ENCODE data around the gene ADARB2. TPM values are rescaled to one million over a fixed set of nuclear protein-coding genes. Genes with fewer than 3 reads are reported as not detected.

Gene ADARB2
- polyA plus RNA-seq, 3 donors, result not detected

- H3K36me3 Mint-ChIP-seq, result no peaks in the 10 kb centered on the region
- intact Hi-C loops (cut with micrococcal nuclease), result no loop called here
- Histone ChIP-seq H3K4me2 (replicated peaks; ENCODE audit: extremely low read depth, low read length, poor library complexity, severe bottlenecking) (no peak overlapping the region), H3K4me1 (ENCODE audit: control insufficient read depth in 1 of 2, insufficient read depth in 2 of 2, low read length in 2 of 2) (no peaks in the 10 kb centered on the region), H2AFZ (ENCODE audit: insufficient read depth, low read depth, low read length, poor library complexity, severe bottlenecking) (no peak overlapping the region), H3K9ac (ENCODE audit: insufficient read depth, low read length, poor library complexity, severe bottlenecking) (no peak overlapping the region), H3K4me3 (replicated peaks in 1 of 3; ENCODE audit: low read depth in 2 of 3, low read length in 3 of 3) (no peak overlapping the region), H3K9me3 (replicated peaks in 1 of 2; ENCODE audit: control insufficient read depth in 1 of 2, insufficient read depth in 1 of 2, low read length in 2 of 2) (no peaks in the 10 kb centered on the region), H3K79me2 (ENCODE audit: insufficient read depth, low read length) (no peaks in the 10 kb centered on the region), H3K27ac (ENCODE audit: low read depth in 1 of 2, low read length in 2 of 2) (no peak overlapping the region), H4K20me1 (ENCODE audit: insufficient read depth, low read length) (no peaks in the 10 kb centered on the region), H3K27me3 (ENCODE audit: control insufficient read depth in 2 of 2, insufficient read depth in 2 of 2, low read length in 2 of 2) (no peaks in the 10 kb centered on the region), H3K36me3 (replicated peaks in 1 of 2; ENCODE audit: control insufficient read depth in 1 of 2, insufficient read depth in 2 of 2, low read length in 2 of 2) (no peaks in the 10 kb centered on the region)
- TF ChIP-seq, protein P1, sequence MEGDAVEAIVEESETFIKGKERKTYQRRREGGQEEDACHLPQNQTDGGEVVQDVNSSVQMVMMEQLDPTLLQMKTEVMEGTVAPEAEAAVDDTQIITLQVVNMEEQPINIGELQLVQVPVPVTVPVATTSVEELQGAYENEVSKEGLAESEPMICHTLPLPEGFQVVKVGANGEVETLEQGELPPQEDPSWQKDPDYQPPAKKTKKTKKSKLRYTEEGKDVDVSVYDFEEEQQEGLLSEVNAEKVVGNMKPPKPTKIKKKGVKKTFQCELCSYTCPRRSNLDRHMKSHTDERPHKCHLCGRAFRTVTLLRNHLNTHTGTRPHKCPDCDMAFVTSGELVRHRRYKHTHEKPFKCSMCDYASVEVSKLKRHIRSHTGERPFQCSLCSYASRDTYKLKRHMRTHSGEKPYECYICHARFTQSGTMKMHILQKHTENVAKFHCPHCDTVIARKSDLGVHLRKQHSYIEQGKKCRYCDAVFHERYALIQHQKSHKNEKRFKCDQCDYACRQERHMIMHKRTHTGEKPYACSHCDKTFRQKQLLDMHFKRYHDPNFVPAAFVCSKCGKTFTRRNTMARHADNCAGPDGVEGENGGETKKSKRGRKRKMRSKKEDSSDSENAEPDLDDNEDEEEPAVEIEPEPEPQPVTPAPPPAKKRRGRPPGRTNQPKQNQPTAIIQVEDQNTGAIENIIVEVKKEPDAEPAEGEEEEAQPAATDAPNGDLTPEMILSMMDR (IDR thresholded peaks at IDR 0.05), result no peak
- no peak for DNase-seq
- no peak overlapping the region for H3K27ac Mint-ChIP-seq
- H3K4me1 Mint-ChIP-seq, result no peaks in the 10 kb centered on the region
- H3K27me3 Mint-ChIP-seq (ENCODE audit: low read depth in 3 of 3), result peaks cover 0 to 2% (median 0%) of the 10 kb centered on the region in 3 donors
- H3K4me3 Mint-ChIP-seq, result no peak overlapping the region
- no peaks in the 10 kb centered on the region for H3K9me3 Mint-ChIP-seq
- 94% methylated on average over 7 of the region's 8 CpGs for whole genome bisulfite sequencing (ENCODE audit: insufficient coverage)
Measured at GRCh38 chr10:1393481-1393880, 343.8 kb downstream of the ADARB2 start.

- peaks cover 0 to 2% (median 0%) of the 10 kb centered on the region in 3 donors for H3K27me3 Mint-ChIP-seq (ENCODE audit: low read depth in 3 of 3)
- Histone ChIP-seq H3K4me1 (ENCODE audit: control insufficient read depth in 1 of 2, insufficient read depth in 2 of 2, low read length in 2 of 2) (no peaks in the 10 kb centered on the region), H3K9me3 (replicated peaks in 1 of 2; ENCODE audit: control insufficient read depth in 1 of 2, insufficient read depth in 1 of 2, low read length in 2 of 2) (no peaks in the 10 kb centered on the region), H3K9ac (ENCODE audit: insufficient read depth, low read length, poor library complexity, severe bottlenecking) (no peak overlapping the region), H3K36me3 (replicated peaks in 1 of 2; ENCODE audit: control insufficient read depth in 1 of 2, insufficient read depth in 2 of 2, low read length in 2 of 2) (no peaks in the 10 kb centered on the region), H2AFZ (ENCODE audit: insufficient read depth, low read depth, low read length, poor library complexity, severe bottlenecking) (no peak overlapping the region), H3K79me2 (ENCODE audit: insufficient read depth, low read length) (no peaks in the 10 kb centered on the region), H3K27ac (ENCODE audit: low read depth in 1 of 2, low read length in 2 of 2) (no peak overlapping the region), H3K4me2 (replicated peaks; ENCODE audit: extremely low read depth, low read length, poor library complexity, severe bottlenecking) (no peak overlapping the region), H4K20me1 (ENCODE audit: insufficient read depth, low read length) (no peaks in the 10 kb centered on the region), H3K4me3 (replicated peaks in 1 of 3; ENCODE audit: low read depth in 2 of 3, low read length in 3 of 3) (no peak overlapping the region), H3K27me3 (ENCODE audit: control insufficient read depth in 2 of 2, insufficient read depth in 2 of 2, low read length in 2 of 2) (no peaks in the 10 kb centered on the region)
- DNase-seq, result no peak
- H3K9me3 Mint-ChIP-seq, result no peaks in the 10 kb centered on the region
- H3K4me3 Mint-ChIP-seq, result no peak overlapping the region
- WGBS (ENCODE audit: insufficient coverage), result 89% methylated on average over 3 of the region's 4 CpGs
- H3K27ac Mint-ChIP-seq, result no peak overlapping the region
- no peaks in the 10 kb centered on the region for H3K36me3 Mint-ChIP-seq
- H3K4me1 Mint-ChIP-seq, result no peaks in the 10 kb centered on the region
- intact Hi-C loops (cut with micrococcal nuclease), result no loop called here
- TF ChIP-seq, protein P1 (IDR thresholded peaks at IDR 0.05), result no peak
Measured at GRCh38 chr10:1392127-1392526, 345.2 kb downstream of the ADARB2 start.
